ENCODE results near the gene CHPF.
A peak's percentile ranks its signal among the peaks of the same experiment; 100 is the strongest.

The CHPF gene

DNA sequence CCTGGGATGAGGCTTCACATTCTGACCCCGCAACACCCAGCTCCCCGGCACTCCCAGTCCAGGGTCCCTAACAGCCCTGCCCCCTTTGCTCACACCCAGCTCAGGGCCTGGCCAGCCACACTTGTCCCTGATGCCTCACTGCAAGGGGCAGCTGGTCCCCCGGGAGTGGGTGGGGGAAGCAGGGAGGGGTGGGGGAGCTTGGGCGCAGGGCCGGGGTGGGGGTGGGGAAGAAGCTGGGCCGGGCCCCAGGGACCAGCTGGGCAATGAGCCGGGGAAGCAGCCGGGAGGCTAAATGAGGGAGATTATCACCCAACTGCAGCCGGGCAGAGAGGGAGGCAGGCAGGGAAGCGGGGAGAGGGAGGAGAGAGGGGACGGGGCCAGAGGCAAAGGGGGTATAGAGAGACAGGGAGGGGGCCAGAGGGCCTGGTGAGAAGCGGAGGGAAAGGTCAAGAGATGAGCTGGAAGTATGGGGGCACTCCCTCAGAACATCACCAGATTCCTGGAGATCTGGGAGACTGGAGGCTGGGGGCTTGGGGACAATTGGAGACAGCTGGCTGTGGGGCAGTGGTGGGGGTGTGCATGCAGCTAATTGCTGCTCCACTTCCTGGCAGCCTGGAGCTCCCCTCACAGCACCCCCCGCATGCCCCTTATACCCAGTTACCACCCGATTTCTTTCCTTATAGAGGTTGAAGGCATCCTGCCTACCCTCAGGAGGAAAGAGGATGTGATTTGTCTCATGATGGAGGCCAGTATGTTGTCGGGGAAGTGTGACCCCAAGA lies 31.9 kb downstream of the CHPF start:
- peaks cover 44% of the 10 kb centered on the region for H3K4me1 ChIP-seq (ENCODE audit: insufficient read depth, low read length)
- no peaks in the 10 kb centered on the region for H3K9me3 ChIP-seq (ENCODE audit: control insufficient read depth, insufficient read depth, low read length)

GRCh38 chr2:219510512-219511135 lies 33.0 kb downstream of the CHPF start:
- H3K4me1 ChIP-seq (ENCODE audit: insufficient read depth, low read length): peaks cover 53% of the 10 kb centered on the region

More for the DNA sequence above, 31.9 kb downstream of the CHPF start:
- Histone ChIP-seq H3K36me3 (ENCODE audit: insufficient read depth, low read length) (no peaks in the 10 kb centered on the region), H3K9ac (ENCODE audit: low read depth, low read length) (no peak overlapping the region)

GRCh38 chr2:219509780-219510511 lies 33.7 kb downstream of the CHPF start:
- Histone ChIP-seq H3K4me1 (ENCODE audit: insufficient read depth, low read length) (peaks cover 53% of the 10 kb centered on the region), H3K9me3 (ENCODE audit: control insufficient read depth, insufficient read depth, low read length) (no peaks in the 10 kb centered on the region), H3K9ac (ENCODE audit: low read depth, low read length) (peak overlapping the region; percentile 53), H3K36me3 (ENCODE audit: insufficient read depth, low read length) (no peaks in the 10 kb centered on the region)

More at GRCh38 chr2:219510512-219511135, 33.0 kb downstream of the CHPF start:
- Histone ChIP-seq H3K36me3 (ENCODE audit: insufficient read depth, low read length) (no peaks in the 10 kb centered on the region), H3K9me3 (ENCODE audit: control insufficient read depth, insufficient read depth, low read length) (no peaks in the 10 kb centered on the region), H3K9ac (ENCODE audit: low read depth, low read length) (no peak overlapping the region)

DNA sequence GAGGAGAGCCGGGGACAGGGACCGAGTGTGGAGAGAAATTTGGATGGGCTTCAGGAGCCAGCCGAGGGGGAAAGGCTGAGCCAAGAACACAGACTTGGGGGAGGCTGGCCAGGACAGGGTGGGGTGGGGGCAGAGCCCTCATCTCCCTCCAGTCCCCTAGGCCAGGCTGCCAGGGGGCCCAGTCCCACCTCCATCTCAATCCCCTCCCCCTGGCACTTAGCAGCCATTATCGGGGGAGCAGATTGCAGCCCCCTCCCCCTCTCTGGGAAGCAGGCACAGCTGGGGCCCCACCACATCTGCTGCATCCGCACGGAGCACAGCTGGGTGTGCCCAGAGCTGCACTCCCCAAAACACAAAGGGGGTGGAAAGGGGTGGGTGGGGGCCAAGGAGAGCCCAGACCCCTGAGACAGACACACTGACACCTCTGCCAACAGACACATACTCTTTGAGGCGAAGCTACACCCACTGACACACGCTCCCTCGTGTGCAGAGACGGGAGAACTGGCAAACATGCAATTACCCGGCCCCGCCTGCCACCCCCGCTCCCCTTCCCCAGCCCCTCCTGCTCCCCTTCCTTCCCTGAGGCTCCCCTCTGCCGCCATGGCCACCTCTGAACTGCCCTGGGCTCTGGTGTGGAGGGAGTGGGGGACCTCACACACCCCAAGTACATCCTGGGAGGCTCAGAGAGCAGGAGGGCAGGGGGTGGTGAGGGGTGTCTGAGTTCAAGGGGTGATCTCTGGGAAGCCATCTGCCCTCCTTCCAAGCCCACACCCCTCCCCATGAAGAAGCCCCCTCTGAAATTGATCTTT lies 34.4 kb downstream of the CHPF start:
- Histone ChIP-seq H3K4me1 (ENCODE audit: insufficient read depth, low read length) (peaks cover 48% of the 10 kb centered on the region), H3K9me3 (ENCODE audit: control insufficient read depth, insufficient read depth, low read length) (no peaks in the 10 kb centered on the region), H3K36me3 (ENCODE audit: insufficient read depth, low read length) (peaks cover 3% of the 10 kb centered on the region; the same call in 1 of the 2 replicates), H3K9ac (ENCODE audit: low read depth, low read length) (peak overlapping the region; percentile 53; the same call in 1 of the 2 replicates)

DNA sequence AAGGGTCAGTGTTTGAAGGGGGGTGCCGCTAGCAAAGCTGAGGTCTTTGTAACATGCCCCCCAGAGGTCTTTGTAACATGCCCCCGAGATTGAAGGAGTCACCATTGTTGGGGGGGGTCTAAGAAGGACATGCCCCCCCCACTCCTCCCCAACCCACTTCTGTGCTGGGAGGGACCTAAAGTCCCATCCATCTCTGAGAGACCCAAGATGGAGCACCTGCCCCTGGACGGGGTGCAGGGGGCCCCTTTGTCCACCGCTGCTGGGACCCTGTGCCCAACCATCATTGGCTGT lies 35.2 kb downstream of the CHPF start:
- Histone ChIP-seq H3K36me3 (ENCODE audit: insufficient read depth, low read length) (peaks cover 6% of the 10 kb centered on the region; the same call in 1 of the 2 replicates), H3K9me3 (ENCODE audit: control insufficient read depth, insufficient read depth, low read length) (no peaks in the 10 kb centered on the region), H3K9ac (ENCODE audit: low read depth, low read length) (no peak overlapping the region), H3K4me1 (ENCODE audit: insufficient read depth, low read length) (peaks cover 40% of the 10 kb centered on the region)

- Histone ChIP-seq H3K9ac (ENCODE audit: low read depth, low read length) (no peak overlapping the region), H3K4me1 (ENCODE audit: insufficient read depth, low read length) (peaks cover 36% of the 10 kb centered on the region)
Observed at GRCh38 chr2:219507581-219508443, 35.8 kb downstream of the CHPF start.

GRCh38 chr2:219506802-219507526 lies 36.6 kb downstream of the CHPF start:
- Histone ChIP-seq H3K36me3 (ENCODE audit: insufficient read depth, low read length) (peaks cover 6% of the 10 kb centered on the region; the same call in 1 of the 2 replicates), H3K9ac (ENCODE audit: low read depth, low read length) (peak overlapping the region; percentile 8; the same call in 1 of the 2 replicates), H3K9me3 (ENCODE audit: control insufficient read depth, insufficient read depth, low read length) (no peaks in the 10 kb centered on the region), H3K4me1 (ENCODE audit: insufficient read depth, low read length) (peaks cover 33% of the 10 kb centered on the region)

More at GRCh38 chr2:219507581-219508443, 35.8 kb downstream of the CHPF start:
- no peaks in the 10 kb centered on the region for H3K9me3 ChIP-seq (ENCODE audit: control insufficient read depth, insufficient read depth, low read length)
- peaks cover 6% of the 10 kb centered on the region; the same call in 1 of the 2 replicates for H3K36me3 ChIP-seq (ENCODE audit: insufficient read depth, low read length)

- Histone ChIP-seq H3K9me3 (ENCODE audit: control insufficient read depth, insufficient read depth, low read length) (no peaks in the 10 kb centered on the region), H3K4me1 (ENCODE audit: insufficient read depth, low read length) (peaks cover 37% of the 10 kb centered on the region), H3K9ac (ENCODE audit: low read depth, low read length) (peak overlapping the region; percentile 8; the same call in 1 of the 2 replicates), H3K36me3 (ENCODE audit: insufficient read depth, low read length) (peaks cover 6% of the 10 kb centered on the region)
Observed at GRCh38 chr2:219506153-219506801, 37.3 kb downstream of the CHPF start.

DNA sequence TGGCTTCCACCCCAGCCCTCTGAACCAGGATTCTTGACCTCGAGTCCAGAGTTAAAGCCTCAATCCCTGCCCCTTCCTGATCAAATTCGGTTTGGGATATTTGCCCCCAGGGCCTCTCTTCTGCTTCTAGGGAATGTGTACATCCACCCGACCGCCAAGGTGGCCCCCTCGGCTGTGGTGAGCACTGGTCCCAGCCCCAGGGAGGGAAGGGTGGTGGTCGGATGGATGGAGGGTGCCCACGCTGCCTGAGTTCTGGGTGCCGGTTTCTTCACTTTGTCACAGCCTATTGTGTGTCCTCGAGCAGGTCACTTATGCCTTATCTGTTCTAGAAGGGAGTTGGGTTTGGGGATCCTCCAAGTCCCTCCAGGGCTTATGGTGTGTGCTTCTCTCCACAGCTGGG lies 38.0 kb downstream of the CHPF start:
- peaks cover 6% of the 10 kb centered on the region for H3K36me3 ChIP-seq (ENCODE audit: insufficient read depth, low read length)
- no peak overlapping the region for H3K9ac ChIP-seq (ENCODE audit: low read depth, low read length)
- peaks cover 38% of the 10 kb centered on the region for H3K4me1 ChIP-seq (ENCODE audit: insufficient read depth, low read length)

GRCh38 chr2:219502618-219503017 lies 41.0 kb downstream of the CHPF start:
- Histone ChIP-seq H3K4me1 (ENCODE audit: insufficient read depth, low read length) (peaks cover 43% of the 10 kb centered on the region), H3K9ac (ENCODE audit: low read depth, low read length) (no peak overlapping the region), H3K9me3 (ENCODE audit: control insufficient read depth, insufficient read depth, low read length) (no peaks in the 10 kb centered on the region), H3K36me3 (ENCODE audit: insufficient read depth, low read length) (peaks cover 6% of the 10 kb centered on the region)

More for the DNA sequence above, 38.0 kb downstream of the CHPF start:
- no peaks in the 10 kb centered on the region for H3K9me3 ChIP-seq (ENCODE audit: control insufficient read depth, insufficient read depth, low read length)

DNA sequence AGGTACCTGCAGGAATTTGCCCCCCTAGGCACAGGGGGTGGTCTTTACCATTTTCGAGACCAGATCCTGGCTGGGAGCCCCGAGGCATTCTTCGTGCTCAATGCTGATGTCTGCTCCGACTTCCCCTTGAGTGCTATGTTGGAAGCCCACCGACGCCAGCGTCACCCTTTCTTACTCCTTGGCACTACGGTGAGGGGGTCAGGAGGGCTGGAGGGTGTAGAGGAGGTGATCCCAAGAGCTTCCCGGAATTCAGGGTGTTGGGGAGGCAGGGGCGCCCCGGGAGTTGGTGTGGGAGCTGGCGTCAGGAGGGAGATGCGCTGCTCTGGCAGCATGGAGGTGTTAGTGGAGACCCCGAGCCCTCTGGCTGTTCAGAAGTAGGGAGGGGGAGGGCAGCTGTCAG lies 41.8 kb downstream of the CHPF start:
- peaks cover 6% of the 10 kb centered on the region for H3K36me3 ChIP-seq (ENCODE audit: insufficient read depth, low read length)
- H3K4me1 ChIP-seq (ENCODE audit: insufficient read depth, low read length): peaks cover 36% of the 10 kb centered on the region; the same call in 1 of the 2 replicates
- H3K9me3 ChIP-seq (ENCODE audit: control insufficient read depth, insufficient read depth, low read length): no peaks in the 10 kb centered on the region
- no peak overlapping the region for H3K9ac ChIP-seq (ENCODE audit: low read depth, low read length)

DNA sequence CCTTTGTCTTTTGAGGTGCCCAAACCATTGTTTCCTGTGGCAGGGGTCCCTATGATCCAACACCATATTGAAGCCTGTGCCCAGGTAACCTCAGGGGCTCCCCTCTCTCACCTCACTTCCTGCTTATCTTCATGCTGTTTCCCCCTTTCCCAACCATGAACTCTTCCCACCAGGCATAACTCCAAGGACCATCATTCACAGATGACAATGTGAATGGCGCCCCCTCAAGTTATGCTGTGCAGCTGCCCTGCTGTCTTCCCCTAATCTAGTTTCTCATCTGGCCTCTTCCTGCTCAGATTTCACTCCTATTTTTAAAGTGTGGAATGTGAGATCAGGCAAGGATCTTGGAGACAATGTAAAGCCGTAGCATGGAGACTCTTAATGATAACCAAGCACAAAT lies 43.5 kb downstream of the CHPF start:
- Histone ChIP-seq H3K36me3 (ENCODE audit: insufficient read depth, low read length) (peaks cover 6% of the 10 kb centered on the region), H3K9ac (ENCODE audit: low read depth, low read length) (no peak overlapping the region; the same call in 1 of the 2 replicates), H3K9me3 (ENCODE audit: control insufficient read depth, insufficient read depth, low read length) (no peaks in the 10 kb centered on the region), H3K4me1 (ENCODE audit: insufficient read depth, low read length) (peaks cover 34% of the 10 kb centered on the region)

Measured in ES-I3 (cell line).